ENCODE data around the gene EXD2. TPM values are rescaled to one million over a fixed set of nuclear protein-coding genes. Genes with fewer than 3 reads are reported as not detected.
"Not testable (repeated sequence)": the region's sequence is repeated elsewhere in the genome, so short reads cannot be mapped to it uniquely, and the experiment has no call there.

The EXD2 gene
- total and polyA plus RNA-seq, 10 of the 15 experiments (the other 5 are each of a cell fraction or from before 2014, with no cell fraction given) = 1.0 to 12.4 (median 4.6) TPM

- H3K9me3 ChIP-seq (replicated peaks; ENCODE audit: control insufficient read depth, insufficient read depth, low read length); RAD21 ChIA-PET (ENCODE audit: unreplicated experiment); H3K79me2 ChIP-seq (ENCODE audit: control insufficient read depth, insufficient read depth, low read length); H3K27ac ChIP-seq (ENCODE audit: control insufficient read depth, insufficient read depth); intact Hi-C loops (cut with micrococcal nuclease; ENCODE audit: unreplicated experiment); H3K4me2 ChIP-seq (ENCODE audit: control insufficient read depth, insufficient read depth); in situ Hi-C loops (cut with MboI); H3K36me3 ChIP-seq (ENCODE audit: control insufficient read depth in 2 of 2, insufficient read depth in 2 of 2, low read length in 1 of 2); BruUV-seq (replicated peaks); H3K4me3 ChIP-seq; SMC1A ChIA-PET (ENCODE audit: uncharacterized antibody, unreplicated experiment); H3K9ac ChIP-seq (ENCODE audit: control insufficient read depth, insufficient read depth, low read length); H3K27me3 ChIP-seq (replicated peaks in 1 of 2; ENCODE audit: control insufficient read depth in 2 of 2, insufficient read depth in 2 of 2, low read length in 1 of 2); H2AFZ ChIP-seq (ENCODE audit: control insufficient read depth, low read depth, low read length); DNase-seq (ENCODE audit: low read depth, low spot score); ATAC-seq; FAIRE-seq; H4K20me1 ChIP-seq (ENCODE audit: control insufficient read depth, insufficient read depth); H3K4me1 ChIP-seq (ENCODE audit: control insufficient read depth, insufficient read depth, low read length): not testable (repeated sequence)
- WGBS (ENCODE audit: insufficient coverage, insufficient replicate concordance, low lambda C conversion rate, missing lambda C conversion rate) = 49% methylated on average over 6 of the region's 7 CpGs
- ChIA-PET CTCF (interaction anchor here (1.0 kb wide), 1 partner anchor 13 kb away, joined by 4 read pairs; no protein-coding TSS in a partner anchor), POLR2A (interaction anchor here (0.6 kb wide), 1 partner anchor 626 kb away, joined by 3 read pairs; no protein-coding TSS in a partner anchor)
These were observed 99.6 kb downstream of the EXD2 start for GRCh38 chr14:69290881-69291280.

- Histone ChIP-seq H4K20me1 (ENCODE audit: control insufficient read depth, insufficient read depth) (no peaks in the 10 kb centered on the region), H3K79me2 (ENCODE audit: control insufficient read depth, insufficient read depth, low read length) (no peaks in the 10 kb centered on the region), H3K4me1 (ENCODE audit: control insufficient read depth, insufficient read depth, low read length) (no peaks in the 10 kb centered on the region), H3K4me2 (ENCODE audit: control insufficient read depth, insufficient read depth) (no peak overlapping the region), H3K9ac (ENCODE audit: control insufficient read depth, insufficient read depth, low read length) (no peak overlapping the region), H3K9me3 (replicated peaks; ENCODE audit: control insufficient read depth, insufficient read depth, low read length) (no peaks in the 10 kb centered on the region), H3K27me3 (replicated peaks in 1 of 2; ENCODE audit: control insufficient read depth in 2 of 2, insufficient read depth in 2 of 2, low read length in 1 of 2) (no peaks in the 10 kb centered on the region), H3K36me3 (ENCODE audit: control insufficient read depth in 2 of 2, insufficient read depth in 2 of 2, low read length in 1 of 2) (no peaks in the 10 kb centered on the region), H3K27ac (ENCODE audit: control insufficient read depth, insufficient read depth) (no peak overlapping the region), H3K4me3 (no peak overlapping the region), H2AFZ (ENCODE audit: control insufficient read depth, low read depth, low read length) (no peak overlapping the region)
- no peak for DNase-seq (ENCODE audit: low read depth, low spot score)
- CTCF ChIA-PET = no interaction called here
- RAD21 ChIA-PET (ENCODE audit: unreplicated experiment) = no interaction called here
- POLR2A ChIA-PET = interaction anchor here (0.6 kb wide), 1 partner anchor 627 kb away, joined by 3 read pairs; no protein-coding TSS in a partner anchor
- no peak for FAIRE-seq
- WGBS (ENCODE audit: insufficient coverage, insufficient replicate concordance, low lambda C conversion rate, missing lambda C conversion rate) = 57% methylated on average over 4 of the region's 5 CpGs
- no TSS peak for BruUV-seq (replicated peaks)
- SMC1A ChIA-PET (ENCODE audit: uncharacterized antibody, unreplicated experiment) = no interaction called here
- intact Hi-C loops (cut with micrococcal nuclease; ENCODE audit: unreplicated experiment) (no loop called here), in situ Hi-C loops (cut with MboI) (no loop called here)
- ATAC-seq = no peak
- TF ChIP-seq STAT3 (IDR thresholded peaks at IDR 0.05; ENCODE audit: low read depth, low read length) (no peak), ZBTB40 (IDR thresholded peaks at IDR 0.05; ENCODE audit: borderline replicate concordance) (no peak), NFYA (IDR thresholded peaks at IDR 0.05; ENCODE audit: borderline replicate concordance, low read depth, low read length) (no peak), PAX8 (IDR thresholded peaks at IDR 0.05) (no peak), PML (IDR thresholded peaks at IDR 0.05; ENCODE audit: low read length) (no peak), ESRRA (IDR thresholded peaks at IDR 0.05; ENCODE audit: low read length) (no peak), ZNF207 (IDR thresholded peaks at IDR 0.05; ENCODE audit: borderline replicate concordance) (no peak), YY1 (IDR thresholded peaks at IDR 0.05; ENCODE audit: low read depth, low read length) (no peak), REST (IDR thresholded peaks at IDR 0.05; ENCODE audit: low read depth, low read length) (no peak), CBX5 (IDR thresholded peaks at IDR 0.05; ENCODE audit: low read depth) (no peak), CBX3 (IDR thresholded peaks at IDR 0.05; ENCODE audit: borderline replicate concordance, low read depth) (no peak)
These were observed 100.1 kb downstream of the EXD2 start for GRCh38 chr14:69291396-69291795.
